Stomach (tissue), 9 donors: ENCODE data around the gene GALNT2. TPM values are rescaled to one million over a fixed set of nuclear protein-coding genes. Genes with fewer than 3 reads are reported as not detected.

Experiments
- DNase-seq, 2 donors: peaks; one replicate each; pipeline versions ENCODE4 v3.0.0 to v3.0.0-alpha.2; 2013 to 2019
- H3K27ac ChIP-seq, 5 donors: fragments of 200-600 bp in 4 of 5; sonication (generic) in 4 of 5; one replicate each; pipeline ENCODE4 v1.5.1; 2013 to 2019; ENCODE audit warnings: mild to moderate bottlenecking in 1 of 5, moderate library complexity in 1 of 5
- H3K27me3 ChIP-seq, 3 donors: fragments of 200-600 bp; sonication (generic); one replicate each; pipeline ENCODE4 v1.5.1; 2017 to 2019; ENCODE audit warnings: mixed run types in 1 of 3
- H3K36me3 ChIP-seq, 4 donors: fragments of 200-600 bp; sonication (generic); 1 replicate in 3 of 4; 2 replicates in 1 of 4; pipeline ENCODE4 v1.5.1; 2016 to 2019
- H3K4me1 ChIP-seq, 4 donors: fragments of 200-600 bp; sonication (generic); one replicate each; pipeline ENCODE4 v1.5.1; 2016 to 2019
- H3K4me3 ChIP-seq, 4 donors: fragments of 200-600 bp; sonication (generic) in 3 of 4; one replicate each; pipeline ENCODE4 v1.5.1; 2016 to 2019; ENCODE audit warnings: mild to moderate bottlenecking in 1 of 4
- H3K9me3 ChIP-seq, 4 donors: fragments of 200-600 bp; sonication (generic); one replicate each; pipeline ENCODE4 v1.5.1; 2016 to 2019
- CTCF ChIP-seq, 7 experiments: fragments of 450-650 bp in 4 of 7; fragments of 200-600 bp in 3 of 7; sonication (generic) in 3 of 7; IDR thresholded peaks; one replicate each; pipeline ENCODE4 v1.5.1; 2016 to 2019; ENCODE audit warnings: antibody characterized with exemption in 7 of 7, control low read depth in 2 of 7, mild to moderate bottlenecking in 1 of 7
- EP300 ChIP-seq: sonication (generic); formaldehyde crosslinking; IDR thresholded peaks from one replicate; pipeline ENCODE4 v1.6.1; 2017; ENCODE audit warnings: antibody characterized with exemption
- POLR2A ChIP-seq, 4 donors: fragments of 450-650 bp; IDR thresholded peaks; one replicate each; pipeline ENCODE4 v1.6.1; 2016; ENCODE audit warnings: antibody characterized with exemption in 4 of 4, control low read depth in 2 of 4, mild to moderate bottlenecking in 1 of 4, moderate library complexity in 1 of 4
- POLR2AphosphoS5 ChIP-seq, 3 donors: sonication (generic); formaldehyde crosslinking; IDR thresholded peaks; one replicate each; pipeline ENCODE4 v1.6.1; 2016; ENCODE audit warnings: antibody characterized with exemption in 3 of 3
- WGBS, 5 donors: extraction: QIAGEN DNeasy Blood & Tissue Kit in 3 of 5; methylation state at CpG; one replicate each; pipeline versions ENCODE4 v1.1.5 to v1.1.7; 2013 to 2018; 5-methylcytosine and 5-hydroxymethylcytosine counted together
- intact Hi-C: fragments of 100-400 bp; cut with DNase I; formaldehyde crosslinking; loops from one replicate; pipeline ENCODE4 v1.15.1; 2023; ENCODE audit warnings: low total_unique reads
- polyA plus RNA-seq, 3 donors: library from polyadenylated mRNA; stranded (reverse); fragments of 200-250 nt; gene quantifications; one replicate each; pipeline ENCODE4 v1.2.3, GENCODE V29; 2013
- total RNA-seq, 5 donors: library from RNA; depleted of rRNA; stranded (reverse); fragments of >200 nt; gene quantifications; one replicate each; pipeline versions ENCODE4 v1.1.0 to v1.2.3, GENCODE V29; 2014 to 2016
- donor health status: healthy with polysubstance abuse.
- donor health status: Bipolar disorder and iron deficiency.
- donor health status: healthy.

Gene GALNT2
- total and polyA plus RNA-seq, 8 donors, result 5.5 to 101 (median 43.1) TPM

- Histone ChIP-seq H3K27ac (no peak overlapping the region), H3K4me3 (no peak overlapping the region), H3K9me3 (no peaks in the 10 kb centered on the region), H3K4me1 (no peaks in the 10 kb centered on the region), H3K36me3 (no peaks in the 10 kb centered on the region), H3K27me3 (no peaks in the 10 kb centered on the region)
- no peak for DNase-seq
- no peak for TF ChIP-seq EP300
- no peak for TF ChIP-seq CTCF (IDR thresholded peaks at IDR 0.05)
- no peak for TF ChIP-seq POLR2A (IDR thresholded peaks at IDR 0.05)
- no peak for TF ChIP-seq POLR2AphosphoS5 (IDR thresholded peaks at IDR 0.05)
- intact Hi-C loops, result no loop called here
- 76 to 79% (median 76%) methylated on average over 24 of the region's 24 CpGs for WGBS, 5 donors
These were observed 9.1 kb upstream of the GALNT2 start for GRCh38 chr1:230057681-230058565.

- Histone ChIP-seq H3K36me3 (no peaks in the 10 kb centered on the region), H3K4me1 (no peaks in the 10 kb centered on the region), H3K27ac (no peak overlapping the region), H3K27me3 (no peaks in the 10 kb centered on the region), H3K4me3 (no peak overlapping the region), H3K9me3 (no peaks in the 10 kb centered on the region)
- intact Hi-C loops, result no loop called here
- DNase-seq, result no peak
- 84 to 92% (median 88%) methylated on average over 5 of the region's 5 CpGs for WGBS, 5 donors
- no peak for TF ChIP-seq POLR2A (IDR thresholded peaks at IDR 0.05)
- TF ChIP-seq CTCF (IDR thresholded peaks at IDR 0.05), result no peak
- no peak for TF ChIP-seq EP300
- no peak for TF ChIP-seq POLR2AphosphoS5 (IDR thresholded peaks at IDR 0.05)
These were observed 8.4 kb upstream of the GALNT2 start for GRCh38 chr1:230058626-230059025.

GRCh38 chr1:230061801-230062200, 5.2 kb upstream of the GALNT2 start:
- no peak for TF ChIP-seq POLR2A (IDR thresholded peaks at IDR 0.05)
- TF ChIP-seq POLR2AphosphoS5 (IDR thresholded peaks at IDR 0.05), result no peak
- no peak for TF ChIP-seq EP300
- no peak for TF ChIP-seq CTCF (IDR thresholded peaks at IDR 0.05)
- Histone ChIP-seq H3K27ac (no peak overlapping the region), H3K9me3 (no peaks in the 10 kb centered on the region), H3K4me3 (no peak overlapping the region), H3K4me1 (peaks cover 9 to 12% (median 10%) of the 10 kb centered on the region in 4 donors), H3K27me3 (no peaks in the 10 kb centered on the region), H3K36me3 (no peaks in the 10 kb centered on the region)
- intact Hi-C loops, result no loop called here
- 81 to 98% (median 93%) methylated on average over 4 of the region's 4 CpGs for WGBS, 5 donors
- no peak for DNase-seq

GRCh38 chr1:230062521-230062920, 4.5 kb upstream of the GALNT2 start:
- intact Hi-C loops, result no loop called here
- Histone ChIP-seq H3K27ac (no peak overlapping the region), H3K36me3 (no peaks in the 10 kb centered on the region), H3K27me3 (no peaks in the 10 kb centered on the region), H3K4me1 (peaks cover 9 to 12% (median 10%) of the 10 kb centered on the region in 4 donors), H3K4me3 (no peak overlapping the region), H3K9me3 (no peaks in the 10 kb centered on the region)
- 70 to 90% (median 71%) methylated on average over 4 of the region's 4 CpGs for WGBS, 5 donors
- TF ChIP-seq POLR2AphosphoS5 (IDR thresholded peaks at IDR 0.05) (no peak), EP300 (no peak)
- DNase-seq, result no peak

GRCh38 chr1:230064283-230064682, 2.8 kb upstream of the GALNT2 start:
- H3K36me3 ChIP-seq, result no peaks in the 10 kb centered on the region
- no peak overlapping the region for H3K27ac ChIP-seq
- peaks cover 18 to 24% (median 22%) of the 10 kb centered on the region in 4 donors for H3K4me1 ChIP-seq
- TF ChIP-seq CTCF (IDR thresholded peaks at IDR 0.05) (no peak), POLR2AphosphoS5 (IDR thresholded peaks at IDR 0.05) (no peak), EP300 (no peak), POLR2A (IDR thresholded peaks at IDR 0.05) (no peak)
- intact Hi-C loops, result no loop called here
- WGBS, 5 donors, result 95 to 98% (median 96%) methylated on average over 6 of the region's 6 CpGs
- H3K4me3 ChIP-seq, result no peak overlapping the region
- no peaks in the 10 kb centered on the region for H3K27me3 ChIP-seq
- DNase-seq, result no peak
- no peaks in the 10 kb centered on the region for H3K9me3 ChIP-seq
